K562 (cell line): ENCODE data around the gene CUL5. TPM values are rescaled to one million over a fixed set of nuclear protein-coding genes. Genes with fewer than 3 reads are reported as not detected.

Experiments
- CBFB ChIP-seq: sonication (generic); formaldehyde crosslinking; IDR thresholded peaks from 2 replicates; pipeline ENCODE4 v1.4.0; 2020; ENCODE audit warnings: mild to moderate bottlenecking, missing genetic modification reagents
- GTF2B ChIP-seq: IDR thresholded peaks from 2 replicates; pipeline ENCODE4 v1.6.1; 2011; ENCODE audit not compliant: insufficient read length; ENCODE audit errors: extremely low read depth
- HSF4 ChIP-seq: fragments of 250-450 bp; sonication (Bioruptor Pico); IDR thresholded peaks from 2 replicates; pipeline ENCODE4 v2.1.2; 2022; ENCODE audit warnings: mild to moderate bottlenecking, moderate library complexity, borderline replicate concordance
- NFE2L1 ChIP-seq: fragments of 450-650 bp; IDR thresholded peaks from 2 replicates; pipeline ENCODE4 v1.6.1; 2016; ENCODE audit warnings: missing genetic modification characterization, low read depth, mild to moderate bottlenecking, missing compliant biosample characterization, moderate library complexity, borderline replicate concordance
- NONO ChIP-seq, 2 experiments: fragments of 200-400 bp in 1 of 2; fragments of 450-650 bp in 1 of 2; formaldehyde crosslinking in 1 of 2; IDR thresholded peaks; 2 replicates each; pipeline ENCODE4 v1.6.1; 2017; ENCODE audit warnings: low read depth in 2 of 2, mild to moderate bottlenecking in 2 of 2, moderate library complexity in 2 of 2, low read length in 1 of 2
- NUFIP1 ChIP-seq: fragments of 450-650 bp; IDR thresholded peaks from 2 replicates; pipeline ENCODE4 v1.6.1; 2018; ENCODE audit not compliant: partially characterized antibody
- PCBP1 ChIP-seq: fragments of 200-400 bp; formaldehyde crosslinking; IDR thresholded peaks from 2 replicates; pipeline ENCODE4 v1.6.1; 2018; ENCODE audit warnings: mild to moderate bottlenecking, low read depth, low read length; ENCODE audit not compliant: poor library complexity, severe bottlenecking
- SIRT6 ChIP-seq: IDR thresholded peaks from one replicate; pipeline ENCODE4 v1.6.1; 2012; ENCODE audit warnings: low read depth, mild to moderate bottlenecking, control low read depth, inconsistent platforms, low read length, moderate library complexity
- SRF ChIP-seq, 2 experiments: fragments of 250-450, 450-650 bp in 1 of 2; sonication (Bioruptor Pico) in 1 of 2; sonication (generic) in 1 of 2; formaldehyde crosslinking; IDR thresholded peaks; 2 replicates each; pipeline versions ENCODE4 v1.5.0 to v1.5.1; 2020 to 2022; ENCODE audit warnings: mild to moderate bottlenecking in 1 of 2, missing genetic modification reagents in 1 of 2
- TFE3 ChIP-seq: fragments of 450-650 bp; formaldehyde crosslinking; IDR thresholded peaks from 2 replicates; pipeline ENCODE4 v1.4.0; 2020; ENCODE audit warnings: mild to moderate bottlenecking, mixed read lengths
- ZNF75A ChIP-seq: fragments of 450-650 bp; formaldehyde crosslinking; IDR thresholded peaks from 2 replicates; pipeline ENCODE4 v1.4.0; 2020; ENCODE audit warnings: mild to moderate bottlenecking
- ZNF77 ChIP-seq: fragments of 250-450 bp; sonication (Bioruptor Pico); IDR thresholded peaks from 2 replicates; pipeline ENCODE4 v1.5.0; 2020
- polyA plus RNA-seq, 8 experiments: library from polyadenylated mRNA; depleted of rRNA in 4 of 8; stranded (reverse) in 5 of 8; unstranded in 3 of 8; fragments of >200 nt; fragmentation: Nextera tagmentation in 2 of 8; fragmentation: Illumina TruSeq in 1 of 8; extraction: Ambion mirVana in 2 of 8; extraction: Trizol in 1 of 8; gene quantifications; 2 replicates each; pipeline versions ENCODE4 v1.2.1 to v1.2.3, GENCODE V29; 2011 to 2014; ENCODE audit warnings: inconsistent platforms in 1 of 8, missing spikeins in 1 of 8
- total RNA-seq, 7 experiments: library from RNA; depleted of rRNA in 6 of 7; stranded (reverse); fragments of >200 nt in 6 of 7; fragmentation: Illumina TruSeq in 2 of 7; extraction: Trizol in 2 of 7; gene quantifications; 2 replicates each; pipeline versions ENCODE4 v1.2.1 to v1.2.3, GENCODE V29; 2011 to 2021; ENCODE audit warnings: low replicate concordance in 1 of 7
- TF ChIP-seq, protein P1 (sequence below): fragments of 450-650 bp; IDR thresholded peaks from 2 replicates; pipeline ENCODE4 v1.6.1; 2016; ENCODE audit warnings: borderline replicate concordance
- TF ChIP-seq, protein P2 (sequence below): fragments of 200-800 bp; sonication (Bioruptor generic); IDR thresholded peaks from 2 replicates; pipeline ENCODE4 v1.6.1; 2017; ENCODE audit warnings: missing genetic modification characterization, missing compliant biosample characterization

Gene CUL5
- total and polyA plus RNA-seq, 9 of the 15 experiments (the other 6 are each of a cell fraction or from before 2014, with no cell fraction given), result 14.3 to 45.9 (median 23.0) TPM

DNA sequence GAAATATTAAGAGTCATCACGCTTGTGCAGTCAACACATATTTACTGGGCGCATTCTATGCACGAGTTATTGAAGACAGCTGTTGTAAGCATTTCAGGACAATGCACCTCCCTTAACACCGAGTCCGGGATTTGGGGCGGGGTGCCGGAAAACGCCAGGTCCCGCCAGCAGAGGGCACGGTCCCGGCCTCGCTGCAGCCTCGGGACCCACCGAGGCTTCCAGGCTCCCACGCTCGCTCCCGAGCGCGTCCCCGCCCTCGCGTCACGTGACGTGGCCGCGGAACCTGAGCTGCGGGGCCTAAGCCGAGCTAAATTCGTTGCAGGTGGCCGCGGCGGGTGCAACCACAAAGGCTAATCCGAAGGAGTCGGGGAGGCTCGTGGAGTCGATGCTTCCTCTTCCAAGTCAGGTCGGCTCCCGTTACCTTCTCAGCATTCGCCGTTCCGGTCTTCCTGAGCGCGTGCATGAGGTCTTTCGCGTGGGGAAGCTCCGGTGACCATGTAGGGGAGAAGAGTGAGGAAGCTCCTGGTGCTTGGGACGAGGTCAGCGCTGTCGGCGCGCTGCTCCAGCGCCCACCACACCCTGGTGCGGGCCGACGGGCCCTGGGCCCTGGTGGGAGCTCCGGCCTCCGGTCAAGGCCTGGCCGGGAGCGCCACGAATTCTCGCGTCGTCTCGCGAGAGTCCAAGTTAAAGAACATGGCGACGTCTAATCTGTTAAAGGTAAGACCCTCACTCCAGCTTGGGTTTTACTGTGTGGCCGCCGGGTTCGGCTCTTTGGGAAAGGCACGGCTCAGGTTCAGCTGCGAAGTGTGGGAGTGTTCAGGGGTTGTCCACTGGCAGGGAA, at the start of gene CUL5 (continued):
- TF ChIP-seq, protein P1, sequence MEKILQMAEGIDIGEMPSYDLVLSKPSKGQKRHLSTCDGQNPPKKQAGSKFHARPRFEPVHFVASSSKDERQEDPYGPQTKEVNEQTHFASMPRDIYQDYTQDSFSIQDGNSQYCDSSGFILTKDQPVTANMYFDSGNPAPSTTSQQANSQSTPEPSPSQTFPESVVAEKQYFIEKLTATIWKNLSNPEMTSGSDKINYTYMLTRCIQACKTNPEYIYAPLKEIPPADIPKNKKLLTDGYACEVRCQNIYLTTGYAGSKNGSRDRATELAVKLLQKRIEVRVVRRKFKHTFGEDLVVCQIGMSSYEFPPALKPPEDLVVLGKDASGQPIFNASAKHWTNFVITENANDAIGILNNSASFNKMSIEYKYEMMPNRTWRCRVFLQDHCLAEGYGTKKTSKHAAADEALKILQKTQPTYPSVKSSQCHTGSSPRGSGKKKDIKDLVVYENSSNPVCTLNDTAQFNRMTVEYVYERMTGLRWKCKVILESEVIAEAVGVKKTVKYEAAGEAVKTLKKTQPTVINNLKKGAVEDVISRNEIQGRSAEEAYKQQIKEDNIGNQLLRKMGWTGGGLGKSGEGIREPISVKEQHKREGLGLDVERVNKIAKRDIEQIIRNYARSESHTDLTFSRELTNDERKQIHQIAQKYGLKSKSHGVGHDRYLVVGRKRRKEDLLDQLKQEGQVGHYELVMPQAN, result peak; percentile 69; the same call in 1 of the 2 replicates
- TF ChIP-seq NFE2L1 (tag) (no peak), CBFB (CRISPR knock-in tag) (peak; percentile 93), SIRT6 (no peak), HSF4 (CRISPR knock-in tag) (no peak), PCBP1 (peak; percentile 29), GTF2B (no peak), ZNF75A (CRISPR knock-in tag) (no peak), NUFIP1 (peak; percentile 82), SRF (CRISPR knock-in tag; IDR thresholded peaks at IDR 0.05) (peak in 1 of 2 experiments; percentile 30; a peak in 1 of 4 replicates), ZNF77 (CRISPR knock-in tag) (no peak), NONO (IDR thresholded peaks at IDR 0.05; ENCODE audit: low read depth in 2 of 2, low read length in 1 of 2) (peak in 1 of 2 experiments; percentile 70; a peak in 2 of 4 replicates), TFE3 (CRISPR knock-in tag) (peak; percentile 99)
- TF ChIP-seq, protein P2, sequence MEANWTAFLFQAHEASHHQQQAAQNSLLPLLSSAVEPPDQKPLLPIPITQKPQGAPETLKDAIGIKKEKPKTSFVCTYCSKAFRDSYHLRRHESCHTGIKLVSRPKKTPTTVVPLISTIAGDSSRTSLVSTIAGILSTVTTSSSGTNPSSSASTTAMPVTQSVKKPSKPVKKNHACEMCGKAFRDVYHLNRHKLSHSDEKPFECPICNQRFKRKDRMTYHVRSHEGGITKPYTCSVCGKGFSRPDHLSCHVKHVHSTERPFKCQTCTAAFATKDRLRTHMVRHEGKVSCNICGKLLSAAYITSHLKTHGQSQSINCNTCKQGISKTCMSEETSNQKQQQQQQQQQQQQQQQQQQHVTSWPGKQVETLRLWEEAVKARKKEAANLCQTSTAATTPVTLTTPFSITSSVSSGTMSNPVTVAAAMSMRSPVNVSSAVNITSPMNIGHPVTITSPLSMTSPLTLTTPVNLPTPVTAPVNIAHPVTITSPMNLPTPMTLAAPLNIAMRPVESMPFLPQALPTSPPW (CRISPR knock-in tag), result peak; percentile 51
